ENCODE data around the gene NKAPL.
"Not testable (repeated sequence)": the region's sequence is repeated elsewhere in the genome, so short reads cannot be mapped to it uniquely, and the experiment has no call there.

The NKAPL gene

DNA sequence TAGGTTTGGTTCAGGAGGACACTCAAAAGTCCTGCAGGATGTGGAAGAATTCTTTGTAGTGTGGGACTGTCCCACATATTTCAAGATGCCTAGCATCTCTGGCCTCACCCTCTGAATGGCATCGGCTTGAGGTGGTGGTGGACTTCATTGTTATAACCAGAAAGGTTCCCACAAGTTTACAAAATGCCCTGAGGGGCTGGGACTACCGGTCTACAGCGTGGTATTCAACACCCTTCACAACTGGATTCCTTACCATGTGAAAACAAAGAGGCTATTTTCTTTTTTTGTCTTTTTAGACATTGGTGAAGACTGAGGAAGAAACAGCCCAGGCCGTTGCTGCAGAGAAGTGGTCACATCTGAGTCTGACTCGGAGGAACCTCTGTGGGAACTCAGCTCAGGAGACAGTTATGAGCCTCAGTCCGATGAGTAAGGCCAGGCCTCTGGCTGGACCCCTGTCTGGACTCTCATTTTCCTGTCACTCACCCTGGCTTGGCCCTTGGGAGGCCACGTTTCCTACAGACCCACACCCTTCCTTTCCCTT is 37.5 kb downstream of the NKAPL start:
- DNase-seq (ENCODE audit: low read depth): no peak

GRCh38 chr6:28303570-28303969 is 44.5 kb downstream of the NKAPL start:
- DNase-seq (ENCODE audit: low read depth): no peak

GRCh38 chr6:28306363-28306762 is 47.3 kb downstream of the NKAPL start:
- not testable (repeated sequence) for DNase-seq (ENCODE audit: low read depth)
